H1 (cell line): Measurements from ENCODE around the gene GLE1. TPM values are rescaled to one million over a fixed set of nuclear protein-coding genes. Genes with fewer than 3 reads are reported as not detected.
"Not testable (repeated sequence)": the region's sequence is repeated elsewhere in the genome, so short reads cannot be mapped to it uniquely, and the experiment has no call there.

ENCODE experiments used
- CTCF ChIA-PET: fragments of 300-600 bp; sonication (Branson Sonifier 250); formaldehyde crosslinking; loops from one replicate; lab custom pipeline; 2021; ENCODE audit not compliant: partially characterized antibody; lab: Charles Lee
- POLR2A ChIA-PET: fragments of 300-600 bp; sonication (Branson Sonifier 250); formaldehyde crosslinking; loops from one replicate; lab custom pipeline; 2021; ENCODE audit warnings: inconsistent platforms; ENCODE audit not compliant: partially characterized antibody; lab: Charles Lee
- DNase-seq, 2 experiments: peaks; one replicate each; pipeline versions ENCODE4 v3.0.0 to v3.0.0-alpha.2; 2010 to 2022; ENCODE audit warnings: low spot score in 2 of 2, low read depth in 1 of 2, mixed read lengths in 1 of 2
- FAIRE-seq: peaks from 2 replicates; lab custom pipeline; 2011; peaks lifted over from hg19 to GRCh38; lab: Jason Lieb, UNC
- H2AFZ ChIP-seq: 2 replicates; pipeline ENCODE4 v1.8.1; 2012; ENCODE audit warnings: low read length, inconsistent platforms
- H2AK5ac ChIP-seq: 2 replicates; pipeline ENCODE4 v1.6.1; 2013; ENCODE audit warnings: low read depth, low read length
- H2BK120ac ChIP-seq: replicated peaks from 2 replicates; pipeline ENCODE3; 2013; ENCODE audit warnings: low read depth, low read length, inconsistent platforms
- H2BK12ac ChIP-seq: 2 replicates; pipeline ENCODE4 v1.6.1; 2013; ENCODE audit warnings: low read depth, low read length
- H2BK15ac ChIP-seq: 2 replicates; pipeline ENCODE4 v1.6.1; 2013; ENCODE audit warnings: low read length
- H2BK20ac ChIP-seq: 2 replicates; pipeline ENCODE4 v1.6.1; 2013; ENCODE audit warnings: low read length
- H2BK5ac ChIP-seq: 2 replicates; pipeline ENCODE4 v1.6.1; 2013; ENCODE audit warnings: low read depth, low read length
- H3K14ac ChIP-seq: 2 replicates; pipeline ENCODE4 v1.6.1; 2013; ENCODE audit warnings: inconsistent platforms; ENCODE audit not compliant: insufficient read length
- H3K18ac ChIP-seq: 2 replicates; pipeline ENCODE4 v1.6.1; 2013; ENCODE audit warnings: low read length; ENCODE audit errors: extremely low read depth
- H3K23ac ChIP-seq: 2 replicates; pipeline ENCODE4 v1.6.1; 2013; ENCODE audit warnings: inconsistent platforms; ENCODE audit not compliant: insufficient read length
- H3K23me2 ChIP-seq: 2 replicates; pipeline ENCODE4 v1.6.1; 2013; ENCODE audit warnings: low read depth, low read length
- H3K27ac ChIP-seq: 2 replicates; pipeline ENCODE4 v1.6.1; 2011; ENCODE audit warnings: low read depth, low read length, inconsistent platforms
- H3K27me3 ChIP-seq, 4 experiments: replicated peaks in 1 of 4; 1 replicate in 1 of 4; 2 replicates in 3 of 4; pipeline versions ENCODE4 v1.6.1 to v1.8.1; 2011 to 2013; ENCODE audit warnings: low read length in 3 of 4, mild to moderate bottlenecking in 3 of 4, inconsistent platforms in 2 of 4, mixed read lengths in 2 of 4, moderate library complexity in 1 of 4; ENCODE audit not compliant: control insufficient read depth in 3 of 4, insufficient read depth in 3 of 4; ENCODE audit errors: extremely low read depth in 1 of 4
- H3K36me3 ChIP-seq, 4 experiments: 2 replicates each; pipeline versions ENCODE4 v1.6.1 to v1.8.1; 2011 to 2013; ENCODE audit warnings: mild to moderate bottlenecking in 4 of 4, low read length in 3 of 4, moderate library complexity in 2 of 4, control low read depth in 1 of 4, inconsistent platforms in 1 of 4; ENCODE audit not compliant: insufficient read depth in 4 of 4, control insufficient read depth in 2 of 4
- H3K4ac ChIP-seq: replicated peaks from 2 replicates; pipeline ENCODE3; 2013; ENCODE audit warnings: low read length, low read depth, mixed read lengths, inconsistent platforms; ENCODE audit not compliant: insufficient read length
- H3K4me1 ChIP-seq, 4 experiments: replicated peaks in 1 of 4; 1 replicate in 1 of 4; 2 replicates in 3 of 4; pipeline versions ENCODE4 v1.6.1 to v1.8.1; 2011 to 2013; ENCODE audit warnings: low read length in 3 of 4, inconsistent platforms in 2 of 4, mixed read lengths in 1 of 4; ENCODE audit not compliant: insufficient read depth in 4 of 4, control insufficient read depth in 3 of 4
- H3K4me2 ChIP-seq, 2 experiments: 2 replicates each; pipeline versions ENCODE4 v1.6.1 to v1.8.1; 2011 to 2013; ENCODE audit warnings: low read depth in 2 of 2, low read length in 2 of 2, control low read depth in 1 of 2, inconsistent platforms in 1 of 2, mild to moderate bottlenecking in 1 of 2; ENCODE audit not compliant: insufficient read depth in 1 of 2
- H3K4me3 ChIP-seq, 4 experiments: fragments of 200-600, 300-600 bp in 1 of 4; sonication (generic), shearing (Covaris generic), sonication (Bioruptor Twin) in 1 of 4; 2 replicates each; pipeline versions ENCODE4 v1.5.1 to v1.8.1; 2011 to 2016; ENCODE audit warnings: low read length in 4 of 4, low read depth in 3 of 4, control low read depth in 2 of 4, inconsistent platforms in 2 of 4, mild to moderate bottlenecking in 2 of 4, mixed read lengths in 1 of 4, moderate library complexity in 1 of 4; ENCODE audit not compliant: insufficient read depth in 2 of 4; ENCODE audit errors: extremely low read depth in 1 of 4
- H3K56ac ChIP-seq: replicated peaks from 2 replicates; pipeline ENCODE3; 2013; ENCODE audit warnings: low read depth, mild to moderate bottlenecking, mixed read lengths, low read length, inconsistent platforms; ENCODE audit not compliant: insufficient read length
- H3K79me1 ChIP-seq: 2 replicates; pipeline ENCODE4 v1.6.1; 2013; ENCODE audit warnings: low read depth, low read length, control low read depth
- H3K79me2 ChIP-seq, 2 experiments: 2 replicates each; pipeline versions ENCODE4 v1.6.1 to v1.8.1; 2012 to 2013; ENCODE audit warnings: low read length in 2 of 2, mild to moderate bottlenecking in 2 of 2, inconsistent platforms in 1 of 2; ENCODE audit not compliant: insufficient read depth in 2 of 2, control insufficient read depth in 1 of 2
- H3K9ac ChIP-seq, 4 experiments: replicated peaks in 1 of 4; 1 replicate in 1 of 4; 2 replicates in 3 of 4; pipeline versions ENCODE4 v1.6.1 to v1.8.1; 2011 to 2013; ENCODE audit warnings: low read depth in 3 of 4, low read length in 3 of 4, control low read depth in 2 of 4, mild to moderate bottlenecking in 2 of 4, moderate library complexity in 2 of 4, inconsistent platforms in 1 of 4; ENCODE audit errors: extremely low read depth in 1 of 4
- H3K9me3 ChIP-seq, 2 experiments: 2 replicates each; pipeline versions ENCODE4 v1.6.1 to v1.8.1; 2012 to 2013; ENCODE audit warnings: mild to moderate bottlenecking in 2 of 2, moderate library complexity in 2 of 2, control low read depth in 1 of 2, inconsistent platforms in 1 of 2, low read depth in 1 of 2, low read length in 1 of 2, mixed read lengths in 1 of 2; ENCODE audit not compliant: insufficient read depth in 2 of 2
- H4K20me1 ChIP-seq, 2 experiments: replicated peaks in 1 of 2; 2 replicates each; pipeline versions ENCODE3 to v1.8.1; 2011 to 2013; ENCODE audit warnings: inconsistent platforms in 2 of 2, low read length in 2 of 2, mild to moderate bottlenecking in 1 of 2; ENCODE audit not compliant: insufficient read depth in 2 of 2, control insufficient read depth in 1 of 2
- H4K5ac ChIP-seq: 2 replicates; pipeline ENCODE4 v1.6.1; 2013; ENCODE audit warnings: low read length, low read depth, mixed read lengths, inconsistent platforms; ENCODE audit not compliant: insufficient read length
- H4K8ac ChIP-seq: 2 replicates; pipeline ENCODE4 v1.8.0; 2013; ENCODE audit warnings: mild to moderate bottlenecking, moderate library complexity, low read length, inconsistent platforms; ENCODE audit not compliant: insufficient read depth; ENCODE audit errors: extremely low read depth
- H4K91ac ChIP-seq: replicated peaks from 2 replicates; pipeline ENCODE3; 2013; ENCODE audit warnings: low read length, mixed read lengths, inconsistent platforms; ENCODE audit not compliant: insufficient read length
- WGBS, 2 experiments: shearing (Covaris generic) in 1 of 2; methylation state at CpG; one replicate each; pipeline versions ENCODE4 v1.1.6 to v1.1.7; 2013 to 2015; ENCODE audit warnings: low lambda C conversion rate in 2 of 2, mixed read lengths in 2 of 2, inconsistent platforms in 1 of 2, low coverage in 1 of 2, missing lambda C conversion rate in 1 of 2; ENCODE audit not compliant: insufficient replicate concordance in 2 of 2, insufficient coverage in 1 of 2, insufficient read length in 1 of 2; ENCODE audit errors: extremely low coverage in 1 of 2, missing lambda C conversion rate in 1 of 2; 5-methylcytosine and 5-hydroxymethylcytosine counted together
- polyA plus RNA-seq, 7 experiments: library from polyadenylated mRNA; depleted of rRNA in 3 of 7; stranded (reverse) in 5 of 7; unstranded in 2 of 7; fragments of >200 nt in 5 of 7; fragments of 200-250 nt in 2 of 7; gene quantifications; 1 replicate in 5 of 7; 2 replicates in 1 of 7; 4 replicates in 1 of 7; pipeline versions ENCODE4 v1.2.1 to v1.2.3, GENCODE V29; 2011 to 2013; ENCODE audit warnings: missing spikeins in 2 of 7, mixed read lengths in 2 of 7
- total RNA-seq: library from RNA; stranded (reverse); fragmentation: NEBNext Ultra II Directional; extraction: Animal tissue kit (Norgen Biotek cat#: 25700); gene quantifications from 2 replicates; pipeline ENCODE4 v1.2.1, GENCODE V29; 2021

Gene GLE1
- total and polyA plus RNA-seq, 2 of the 8 experiments (the other 6 are each of a cell fraction or from before 2014, with no cell fraction given), result 9.6 to 14.9 TPM

- H4K8ac ChIP-seq, H3K4me3 ChIP-seq, H3K27ac ChIP-seq, H3K9ac ChIP-seq, H3K23ac ChIP-seq, H3K4me1 ChIP-seq, H4K91ac ChIP-seq, DNase-seq, H4K20me1 ChIP-seq, H3K9me3 ChIP-seq, H3K56ac ChIP-seq, H3K18ac ChIP-seq, H3K23me2 ChIP-seq, H2BK5ac ChIP-seq, H4K5ac ChIP-seq, H3K79me1 ChIP-seq, H2BK15ac ChIP-seq, H2AFZ ChIP-seq, H3K14ac ChIP-seq, FAIRE-seq, H2BK120ac ChIP-seq, H2AK5ac ChIP-seq, H3K4me2 ChIP-seq, H3K79me2 ChIP-seq, H2BK12ac ChIP-seq, H3K4ac ChIP-seq, H2BK20ac ChIP-seq, H3K27me3 ChIP-seq: not testable (repeated sequence)
- H3K36me3 ChIP-seq, result peaks cover 34 to 89% (median 73%) of the 10 kb centered on the region in 4 experiments
- CTCF ChIA-PET, result interaction anchor here (0.6 to 0.9 kb wide), 2 partner anchors 17 to 64 kb away, joined by 3 read pairs; no protein-coding TSS in a partner anchor
- 89% methylated on average over 8 of the region's 8 CpGs; no CpG with 5 or more reads in 1 of the 2 experiments for WGBS, 2 experiments
- POLR2A ChIA-PET, result interaction anchor here (0.7 to 1.6 kb wide), 2 partner anchors 14 to 26 kb away, joined by 3 to 5 read pairs; no protein-coding TSS in a partner anchor
Measured at GRCh38 chr9:128585155-128585554, 80.6 kb downstream of the GLE1 start.

DNA sequence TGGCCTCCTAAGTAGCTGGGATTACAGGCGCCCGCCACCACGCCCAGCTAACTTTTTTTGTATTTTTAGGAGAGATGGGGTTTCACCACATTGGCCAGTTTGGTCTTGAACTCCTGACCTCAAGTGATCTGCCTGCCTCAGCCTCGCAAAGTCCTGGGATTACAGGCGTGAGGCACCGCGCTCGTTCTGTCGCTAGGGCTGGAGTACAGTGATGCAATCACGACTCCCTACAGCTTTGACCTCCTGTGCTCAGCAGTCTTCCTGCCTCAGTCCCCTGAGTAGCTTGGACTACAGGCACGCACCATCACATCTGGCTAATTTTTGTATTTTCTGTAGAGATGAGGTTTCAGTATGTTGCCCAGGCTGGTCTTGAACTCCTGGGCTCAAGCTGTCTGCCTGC lies 82.4 kb downstream of the GLE1 start:
- H3K4me1 ChIP-seq, H3K56ac ChIP-seq, POLR2A ChIA-PET, H3K23me2 ChIP-seq, H2BK20ac ChIP-seq, H4K91ac ChIP-seq, H2BK15ac ChIP-seq, H3K27me3 ChIP-seq, H2BK5ac ChIP-seq, H2BK12ac ChIP-seq, H3K79me2 ChIP-seq, H3K79me1 ChIP-seq, H3K4ac ChIP-seq, H3K23ac ChIP-seq, H3K9ac ChIP-seq, FAIRE-seq, H2BK120ac ChIP-seq, H4K5ac ChIP-seq, H2AFZ ChIP-seq, H4K8ac ChIP-seq, H4K20me1 ChIP-seq, H3K9me3 ChIP-seq, H3K4me3 ChIP-seq, H3K14ac ChIP-seq, H2AK5ac ChIP-seq, H3K4me2 ChIP-seq, H3K27ac ChIP-seq, H3K18ac ChIP-seq, DNase-seq: not testable (repeated sequence)
- H3K36me3 ChIP-seq, result peaks cover 36 to 85% (median 73%) of the 10 kb centered on the region in 4 experiments
- CTCF ChIA-PET, result interaction anchor here (0.8 kb wide), 1 partner anchor 175 kb away, joined by 3 read pairs; no protein-coding TSS in a partner anchor
- 95% methylated on average over 11 of the region's 11 CpGs; no CpG with 5 or more reads in 1 of the 2 experiments for WGBS, 2 experiments
